ENCODE measurements around the gene RPS6KB2. TPM values are rescaled to one million over a fixed set of nuclear protein-coding genes. Genes with fewer than 3 reads are reported as not detected.

Gene RPS6KB2
- total and polyA plus RNA-seq, 9 of the 15 experiments (the other 6 are each of a cell fraction or from before 2014, with no cell fraction given): 0.42 to 122 (median 82.6) TPM

- TF ChIP-seq, protein P1, sequence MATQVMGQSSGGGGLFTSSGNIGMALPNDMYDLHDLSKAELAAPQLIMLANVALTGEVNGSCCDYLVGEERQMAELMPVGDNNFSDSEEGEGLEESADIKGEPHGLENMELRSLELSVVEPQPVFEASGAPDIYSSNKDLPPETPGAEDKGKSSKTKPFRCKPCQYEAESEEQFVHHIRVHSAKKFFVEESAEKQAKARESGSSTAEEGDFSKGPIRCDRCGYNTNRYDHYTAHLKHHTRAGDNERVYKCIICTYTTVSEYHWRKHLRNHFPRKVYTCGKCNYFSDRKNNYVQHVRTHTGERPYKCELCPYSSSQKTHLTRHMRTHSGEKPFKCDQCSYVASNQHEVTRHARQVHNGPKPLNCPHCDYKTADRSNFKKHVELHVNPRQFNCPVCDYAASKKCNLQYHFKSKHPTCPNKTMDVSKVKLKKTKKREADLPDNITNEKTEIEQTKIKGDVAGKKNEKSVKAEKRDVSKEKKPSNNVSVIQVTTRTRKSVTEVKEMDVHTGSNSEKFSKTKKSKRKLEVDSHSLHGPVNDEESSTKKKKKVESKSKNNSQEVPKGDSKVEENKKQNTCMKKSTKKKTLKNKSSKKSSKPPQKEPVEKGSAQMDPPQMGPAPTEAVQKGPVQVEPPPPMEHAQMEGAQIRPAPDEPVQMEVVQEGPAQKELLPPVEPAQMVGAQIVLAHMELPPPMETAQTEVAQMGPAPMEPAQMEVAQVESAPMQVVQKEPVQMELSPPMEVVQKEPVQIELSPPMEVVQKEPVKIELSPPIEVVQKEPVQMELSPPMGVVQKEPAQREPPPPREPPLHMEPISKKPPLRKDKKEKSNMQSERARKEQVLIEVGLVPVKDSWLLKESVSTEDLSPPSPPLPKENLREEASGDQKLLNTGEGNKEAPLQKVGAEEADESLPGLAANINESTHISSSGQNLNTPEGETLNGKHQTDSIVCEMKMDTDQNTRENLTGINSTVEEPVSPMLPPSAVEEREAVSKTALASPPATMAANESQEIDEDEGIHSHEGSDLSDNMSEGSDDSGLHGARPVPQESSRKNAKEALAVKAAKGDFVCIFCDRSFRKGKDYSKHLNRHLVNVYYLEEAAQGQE (IDR thresholded peaks at IDR 0.05; ENCODE audit: borderline replicate concordance): no peak
- TF ChIP-seq, protein P1 (CRISPR knock-in tag; IDR thresholded peaks at IDR 0.05; ENCODE audit: low read depth): no peak
- TF ChIP-seq ZNF830 (CRISPR knock-in tag; IDR thresholded peaks at IDR 0.05) (no peak), E2F3 (CRISPR knock-in tag; IDR thresholded peaks at IDR 0.05) (peak; percentile 20; the same call in 1 of the 2 replicates), MEF2A (IDR thresholded peaks at IDR 0.05; ENCODE audit: control insufficient read depth, low read depth, low read length) (no peak), NCOA1 (IDR thresholded peaks at IDR 0.05; ENCODE audit: low read depth) (no peak), YBX1 (IDR thresholded peaks at IDR 0.05) (no peak), HNRNPK (IDR thresholded peaks at IDR 0.05; ENCODE audit: low read depth, low read length, poor library complexity, severe bottlenecking) (peak; percentile 56), RREB1 (CRISPR knock-in tag; IDR thresholded peaks at IDR 0.05) (no peak), NR2F6 (CRISPR knock-in tag; IDR thresholded peaks at IDR 0.05) (no peak), LARP7 (IDR thresholded peaks at IDR 0.05) (no peak), CTBP1 (IDR thresholded peaks at IDR 0.05; ENCODE audit: borderline replicate concordance) (peak; percentile 89), ZNF57 (CRISPR knock-in tag; IDR thresholded peaks at IDR 0.05) (no peak), EWSR1 (IDR thresholded peaks at IDR 0.05; ENCODE audit: borderline replicate concordance, low read depth, partially characterized antibody) (no peak), CHD1 (IDR thresholded peaks at IDR 0.05; ENCODE audit: low read length) (peak; percentile 61), KLF10 (CRISPR knock-in tag; IDR thresholded peaks at IDR 0.05) (no peak)
Measured at GRCh38 chr11:67420646-67421429, 7.5 kb upstream of the RPS6KB2 start (continued).

All from K562 (cell line).